ENCODE results near the gene DEK. TPM values are rescaled to one million over a fixed set of nuclear protein-coding genes. Genes with fewer than 3 reads are reported as not detected.
"Not testable (repeated sequence)": the region's sequence is repeated elsewhere in the genome, so short reads cannot be mapped to it uniquely, and the experiment has no call there.

Gene DEK, protein sequence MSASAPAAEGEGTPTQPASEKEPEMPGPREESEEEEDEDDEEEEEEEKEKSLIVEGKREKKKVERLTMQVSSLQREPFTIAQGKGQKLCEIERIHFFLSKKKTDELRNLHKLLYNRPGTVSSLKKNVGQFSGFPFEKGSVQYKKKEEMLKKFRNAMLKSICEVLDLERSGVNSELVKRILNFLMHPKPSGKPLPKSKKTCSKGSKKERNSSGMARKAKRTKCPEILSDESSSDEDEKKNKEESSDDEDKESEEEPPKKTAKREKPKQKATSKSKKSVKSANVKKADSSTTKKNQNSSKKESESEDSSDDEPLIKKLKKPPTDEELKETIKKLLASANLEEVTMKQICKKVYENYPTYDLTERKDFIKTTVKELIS
- total RNA-seq: 112 and 116 TPM in 2 replicates

DNA sequence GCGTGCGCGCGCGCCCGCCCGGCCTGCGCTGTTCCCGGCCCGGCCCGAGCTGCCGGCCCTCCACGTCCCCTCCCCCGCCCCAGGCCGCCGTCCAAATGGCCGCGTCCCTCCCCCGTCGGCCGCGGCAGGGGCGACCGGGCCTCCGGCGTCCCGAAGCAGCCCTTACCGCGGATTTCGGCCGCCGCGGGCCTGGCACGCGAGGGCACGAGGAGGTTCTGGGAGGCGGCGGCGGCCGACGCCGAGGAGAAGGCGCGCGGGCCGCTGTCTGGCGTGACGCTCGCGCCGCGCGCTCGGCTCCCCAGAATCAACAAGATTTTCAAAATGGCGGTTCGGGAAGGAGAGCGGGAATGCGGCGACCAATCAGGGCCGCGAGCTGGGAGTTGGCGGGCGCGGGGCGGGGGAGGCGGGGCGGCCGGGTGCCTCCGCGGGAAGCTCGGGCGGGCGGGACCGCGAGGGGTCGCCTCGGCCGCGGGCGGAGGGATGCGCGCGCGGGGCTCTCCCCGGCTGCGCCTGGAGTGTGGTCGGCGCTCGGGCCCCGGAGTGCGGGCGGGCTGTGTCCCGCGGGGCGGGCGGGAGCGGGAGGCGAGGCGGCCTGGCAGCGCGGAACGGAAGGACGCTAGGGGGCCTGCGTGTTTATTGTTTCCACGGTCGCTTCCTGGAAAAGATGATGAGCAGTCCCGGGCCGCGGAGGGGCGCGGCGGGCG, at the start of gene DEK:
Gene DEK (minus strand): TSS at position 312 of the 704 bp plus-strand sequence. CDS start 543 bp downstream, outside the sequence.
- DNase-seq (ENCODE audit: low read depth): peak; percentile 40

DNA sequence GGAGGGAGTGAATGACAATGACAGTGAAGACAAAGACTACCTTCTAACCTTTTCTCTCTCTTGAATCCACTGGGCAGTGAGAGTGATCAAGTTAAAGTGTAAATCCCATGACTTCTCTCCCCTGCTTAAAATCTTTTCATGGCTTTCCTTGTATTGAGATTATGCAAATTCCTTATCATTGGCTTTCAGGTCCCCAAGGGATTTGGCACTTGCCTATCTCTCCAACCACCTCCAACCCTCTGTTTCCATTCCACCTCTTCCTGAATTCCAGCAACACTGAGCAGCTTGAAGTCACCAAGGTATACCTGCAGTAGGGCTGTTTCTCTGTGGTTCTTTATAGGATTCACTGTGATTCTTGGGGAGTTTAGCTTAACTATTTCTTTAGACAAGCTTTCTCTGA, 48.0 kb upstream of the DEK start:
- DNase-seq (ENCODE audit: low read depth): no peak

- DNase-seq (ENCODE audit: low read depth): not testable (repeated sequence)
Observed at GRCh38 chr6:18310010-18310409, 45.7 kb upstream of the DEK start.

DNA sequence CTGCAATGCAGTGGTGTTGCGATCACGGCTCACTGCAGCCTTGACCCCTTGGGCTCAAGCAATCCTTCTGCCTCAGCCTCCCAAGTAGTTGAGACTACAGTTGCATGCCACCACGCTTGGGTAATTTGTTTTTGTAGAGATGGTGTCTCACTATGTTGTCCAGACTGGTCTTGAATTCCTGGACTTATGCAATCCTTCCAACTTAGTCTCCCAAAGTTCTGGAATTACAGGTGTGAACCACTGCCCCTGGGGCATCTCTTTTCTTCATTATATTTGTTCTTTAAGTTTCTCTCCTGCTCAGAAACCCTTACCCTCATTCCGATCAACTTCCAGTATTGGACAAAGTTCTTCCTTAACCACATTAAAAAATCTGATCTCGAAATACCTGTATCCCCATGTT, 44.7 kb upstream of the DEK start:
- DNase-seq (ENCODE audit: low read depth): no peak

DNA sequence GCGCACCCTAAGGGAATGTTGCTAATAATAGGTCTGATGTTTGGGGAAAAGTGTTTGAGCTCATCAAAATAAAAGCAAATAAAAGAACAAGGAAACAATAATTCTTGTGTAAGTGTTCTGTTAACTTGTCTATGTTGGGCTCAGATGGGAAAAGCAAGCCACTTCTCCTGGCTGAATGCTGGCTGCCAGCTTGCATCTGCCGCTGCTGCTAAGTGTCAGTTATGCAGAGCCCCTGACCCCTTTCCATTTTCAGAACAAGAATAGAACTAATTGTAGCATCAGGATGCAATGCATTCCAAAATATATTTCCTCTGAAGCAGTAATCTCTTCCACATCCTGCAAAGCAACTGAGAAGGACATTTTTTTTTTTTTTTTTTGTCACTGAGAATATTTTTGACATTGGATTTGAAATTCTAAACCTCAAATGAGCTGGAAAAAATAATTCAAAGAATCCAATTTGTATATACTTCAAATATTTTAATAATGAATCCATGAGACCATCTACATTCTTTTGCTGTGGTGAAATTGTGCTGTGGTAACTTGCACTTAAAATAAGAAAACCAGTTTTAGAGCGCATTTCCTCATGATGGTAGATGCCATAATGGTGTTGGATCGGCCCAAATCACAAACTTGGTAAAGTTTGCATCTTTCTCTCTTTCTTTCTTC, 43.9 kb upstream of the DEK start:
- no peak for DNase-seq (ENCODE audit: low read depth)

DNA sequence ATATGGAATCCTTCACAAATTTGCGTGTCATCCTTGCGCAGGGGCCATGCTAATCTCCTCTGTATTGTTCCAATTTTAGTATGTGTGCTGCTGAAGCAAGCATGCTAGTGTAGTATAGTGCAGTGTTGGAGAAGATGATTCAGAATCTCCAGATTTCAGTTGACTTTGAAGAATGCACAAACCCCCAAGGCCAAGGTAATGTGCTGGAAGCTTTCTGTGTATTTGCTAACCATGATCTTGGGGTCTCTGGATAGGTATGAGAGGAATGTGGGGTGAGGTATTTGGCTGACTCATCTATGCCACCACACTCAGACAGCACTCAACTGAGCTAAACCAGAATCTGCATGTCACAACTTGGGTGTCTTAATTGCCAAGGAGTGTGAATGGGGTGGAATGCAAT, 42.6 kb upstream of the DEK start:
- peak; percentile 84 for DNase-seq (ENCODE audit: low read depth)

DNA sequence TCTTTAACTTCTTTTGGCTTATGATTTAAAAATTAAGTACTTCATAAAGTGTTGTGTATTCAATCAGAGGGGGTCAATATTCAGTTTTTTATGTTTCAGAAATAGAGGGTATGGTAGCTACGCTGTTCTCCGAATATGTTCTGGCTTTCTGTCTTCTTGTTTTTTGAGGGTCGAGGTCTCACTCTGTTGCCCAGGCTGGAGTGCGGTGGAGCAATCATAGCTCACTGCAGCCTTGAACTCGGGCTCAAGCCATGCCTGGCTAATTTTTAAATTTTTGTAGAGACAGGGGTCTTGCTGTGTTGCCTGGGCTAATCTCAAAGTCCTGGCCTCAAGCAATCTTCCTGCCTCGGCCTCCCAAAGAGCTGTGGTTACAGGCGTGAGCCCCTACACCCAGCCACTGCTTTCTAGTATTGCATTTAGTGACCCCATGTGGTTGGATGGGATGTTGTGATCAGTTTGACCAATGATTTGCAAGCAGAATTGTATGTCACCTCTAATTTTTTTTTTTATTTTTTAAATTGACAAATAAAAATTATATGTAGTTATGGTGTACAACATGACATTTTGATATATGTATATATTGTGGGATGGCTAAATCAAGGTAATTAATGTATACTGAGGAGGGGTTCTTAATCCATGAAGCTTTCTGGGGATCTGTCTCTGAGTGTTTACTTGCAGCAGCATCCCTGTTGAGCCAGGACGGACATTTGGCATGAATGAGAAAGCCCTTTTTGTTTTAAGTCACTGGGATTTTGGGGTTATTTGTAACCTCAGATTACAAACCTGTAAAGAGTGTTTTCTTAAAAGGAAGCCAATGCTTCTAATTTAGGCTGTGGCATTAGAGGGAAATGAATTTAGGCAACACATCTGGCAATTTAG, 38.5 kb upstream of the DEK start:
- no peak for DNase-seq (ENCODE audit: low read depth)

- peak; percentile 54 for DNase-seq (ENCODE audit: low read depth)
Observed at GRCh38 chr6:18293076-18293904, 29.0 kb upstream of the DEK start.

DNA sequence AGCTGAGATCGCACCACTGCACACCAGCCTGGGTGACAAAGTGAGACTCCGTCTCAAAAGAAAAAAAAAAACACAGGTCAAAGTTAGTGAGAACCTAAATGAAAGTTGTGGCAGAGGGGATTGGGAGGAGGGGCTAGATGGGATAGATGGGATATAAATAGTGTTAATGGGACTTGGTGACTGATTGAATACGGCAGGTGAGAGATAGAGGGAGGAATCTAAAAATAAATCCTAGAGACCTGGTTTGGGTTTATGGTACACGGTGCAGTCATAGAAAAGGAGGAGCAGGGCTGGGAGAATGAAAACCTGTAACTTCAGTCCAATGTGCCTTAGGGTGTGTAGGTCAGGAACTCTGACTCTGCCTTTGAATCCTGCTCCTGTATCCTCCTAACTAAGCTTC, 25.0 kb upstream of the DEK start:
- no peak for DNase-seq (ENCODE audit: low read depth)

GRCh38 chr6:18284261-18284660, 19.9 kb upstream of the DEK start:
- DNase-seq (ENCODE audit: low read depth): no peak

GRCh38 chr6:18281564-18281963, 17.2 kb upstream of the DEK start:
- DNase-seq (ENCODE audit: low read depth): no peak

DNA sequence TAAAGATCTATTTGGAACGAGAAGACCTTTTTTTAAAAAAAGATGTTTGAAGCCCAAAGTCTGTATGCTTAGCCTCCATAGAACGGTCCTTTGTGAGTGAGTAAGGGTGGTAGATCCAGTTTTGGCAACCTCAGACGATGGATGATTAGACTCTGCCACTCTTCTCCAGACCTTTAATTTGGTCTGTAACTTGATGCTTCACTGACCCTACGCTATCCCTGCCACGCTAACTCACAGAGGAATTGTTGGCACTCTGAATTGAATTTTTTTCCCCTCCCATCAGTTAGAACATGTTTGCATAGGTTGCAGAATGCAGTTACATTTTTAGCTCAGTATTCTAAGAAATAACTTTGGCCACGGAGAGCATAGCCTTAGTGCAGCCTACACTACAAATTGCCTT, 15.8 kb upstream of the DEK start:
- DNase-seq (ENCODE audit: low read depth): peak; percentile 64

DNA sequence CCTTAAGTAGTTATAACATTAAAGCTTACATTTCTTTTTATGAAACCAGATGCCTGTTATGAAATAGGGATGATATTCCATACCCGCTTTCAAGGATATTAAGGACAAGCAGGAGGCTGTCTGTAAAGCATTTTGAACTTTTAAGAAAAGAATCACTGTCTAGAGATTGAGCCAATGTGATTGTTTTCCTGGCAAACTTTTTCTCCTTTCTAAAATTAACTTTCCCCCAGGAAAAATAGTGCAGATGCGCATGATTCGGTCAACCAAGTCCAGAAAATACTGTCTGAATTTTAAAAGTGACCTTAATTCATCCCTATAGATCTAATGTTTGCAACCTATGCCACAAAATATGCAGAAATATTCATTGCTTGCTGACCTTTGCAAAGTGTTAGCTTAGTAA, 15.1 kb upstream of the DEK start:
- no peak for DNase-seq (ENCODE audit: low read depth)

- DNase-seq (ENCODE audit: low read depth): no peak
Observed at GRCh38 chr6:18277237-18278006, 13.1 kb upstream of the DEK start.

DNA sequence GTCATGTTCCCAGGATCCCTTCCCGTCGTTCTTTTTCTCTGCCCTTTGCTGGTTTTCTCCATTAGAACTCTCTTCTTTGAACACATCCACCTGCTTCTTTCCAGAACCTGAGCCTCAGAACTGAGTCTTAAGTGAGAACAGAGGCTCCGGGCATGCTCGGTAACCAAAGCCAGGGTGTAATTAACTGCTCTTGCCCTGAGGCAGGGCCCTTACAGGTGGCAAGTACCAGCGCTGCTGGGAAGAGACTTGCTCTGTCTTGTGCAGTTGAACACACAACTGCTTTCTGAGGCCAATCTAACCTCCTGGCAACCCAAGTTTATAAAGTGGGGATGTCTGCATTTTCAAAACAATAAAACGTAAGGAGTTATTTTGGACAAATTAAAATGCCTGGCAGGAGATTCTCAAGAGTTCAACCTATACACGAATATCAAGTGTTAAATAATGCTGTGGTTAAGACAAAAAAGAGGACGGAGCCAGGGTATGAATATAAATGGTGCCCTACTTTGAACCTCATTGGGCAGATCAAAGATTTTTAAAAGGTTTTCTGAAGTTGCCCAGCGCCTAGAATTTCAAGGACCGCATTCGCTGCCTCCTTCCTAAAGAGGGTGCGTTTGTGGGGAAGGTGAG, 12.4 kb upstream of the DEK start:
- no peak for DNase-seq (ENCODE audit: low read depth)

DNA sequence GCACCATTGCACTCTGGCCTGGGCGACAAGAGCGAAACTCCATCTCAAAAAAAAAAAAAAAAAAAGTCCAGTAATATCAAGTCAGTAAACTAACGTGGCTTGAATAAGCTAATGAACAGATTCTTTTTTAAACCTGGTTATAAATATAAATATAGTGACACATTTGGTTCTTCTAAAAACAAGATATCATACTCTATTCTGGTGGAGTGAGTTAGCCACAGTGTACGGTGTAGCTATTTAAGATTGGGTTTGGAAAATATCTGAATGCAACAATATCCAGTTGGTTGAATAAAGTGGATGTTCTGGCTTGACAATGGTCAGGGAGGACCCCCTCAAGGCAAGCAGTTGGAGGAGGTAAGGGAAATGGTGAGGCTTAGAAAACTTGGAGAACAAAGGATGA, 5.9 kb upstream of the DEK start:
- DNase-seq (ENCODE audit: low read depth): no peak

DNA sequence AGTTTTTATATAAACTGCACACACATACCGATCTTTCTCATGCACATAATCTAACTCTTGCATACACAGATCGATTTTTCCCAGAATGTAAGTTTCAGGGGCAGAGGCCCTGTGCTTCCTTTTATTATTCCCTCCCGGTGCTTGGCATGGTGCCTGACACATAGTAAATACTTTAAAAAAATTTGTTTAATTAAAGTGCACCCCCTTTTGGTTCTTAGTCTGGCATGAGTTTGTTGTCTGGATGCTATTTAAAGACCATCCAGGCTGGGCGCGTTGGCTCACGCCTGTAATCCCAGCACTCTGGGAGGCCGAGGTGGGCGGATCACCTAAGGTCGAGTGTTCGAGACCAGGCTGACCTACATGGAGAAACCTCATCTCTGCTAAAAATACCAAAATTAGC, 5.4 kb upstream of the DEK start:
- no peak for DNase-seq (ENCODE audit: low read depth)

GRCh38 chr6:18269253-18269652, 4.9 kb upstream of the DEK start:
- DNase-seq (ENCODE audit: low read depth): peak; percentile 39

- DNase-seq (ENCODE audit: low read depth): no peak
Observed at GRCh38 chr6:18268066-18268465, 3.7 kb upstream of the DEK start.

GRCh38 chr6:18266523-18266912, 2.2 kb upstream of the DEK start:
- DNase-seq (ENCODE audit: low read depth): no peak
